A549 (cell line): Measurements from ENCODE around the gene HOXA10. TPM values are rescaled to one million over a fixed set of nuclear protein-coding genes. Genes with fewer than 3 reads are reported as not detected.

Source experiments
- ATAC-seq, 2 experiments: fragments of 200-7000 bp in 1 of 2; fragments of >200 bp in 1 of 2; cut with Nextera tagmentation in 1 of 2; cut with Tn5 transposase in 1 of 2; 3 replicates each; pipeline versions ENCODE4 v1.8.0 to v1.9.1; 2018 to 2020; ENCODE audit warnings: mild to moderate bottlenecking in 1 of 2, moderate library complexity in 1 of 2
- CTCF ChIA-PET: fragments of 300-600 bp; sonication (Branson Sonifier 250); formaldehyde crosslinking; extraction: SDS; loops from one replicate; lab custom pipeline; 2021; ENCODE audit warnings: antibody characterized with exemption, inconsistent platforms; lab: Yijun Ruan, JAX
- POLR2A ChIA-PET: fragments of 350-600 bp; formaldehyde crosslinking; extraction: SDS; loops from one replicate; lab custom pipeline; 2021; ENCODE audit warnings: antibody characterized with exemption, inconsistent platforms; lab: Yijun Ruan, JAX
- DNase-seq, 2 experiments: peaks; one replicate each; pipeline versions ENCODE4 v3.0.0 to v3.0.0-alpha.2; 2011 to 2016; ENCODE audit warnings: low read depth in 1 of 2, low spot score in 1 of 2
- FAIRE-seq: peaks from 2 replicates; lab custom pipeline; 2011; peaks lifted over from hg19 to GRCh38; lab: Jason Lieb, UNC
- H3K27ac ChIP-seq, 2 experiments: fragments of >200 bp; sonication (Bioruptor Twin); formaldehyde crosslinking; 3 replicates each; pipeline ENCODE4 v1.5.1; 2016 to 2017
- H3K4me1 ChIP-seq: fragments of >200 bp; sonication (Bioruptor Twin); formaldehyde crosslinking; 3 replicates; pipeline ENCODE4 v1.6.1; 2016
- H3K4me2 ChIP-seq: fragments of >200 bp; sonication (Bioruptor Twin); formaldehyde crosslinking; 3 replicates; pipeline ENCODE4 v1.6.1; 2016
- H3K4me3 ChIP-seq: fragments of >200 bp; sonication (Bioruptor Twin); formaldehyde crosslinking; 3 replicates; pipeline ENCODE4 v1.5.1; 2016
- H3K9me3 ChIP-seq: fragments of >200 bp; sonication (Bioruptor Twin); formaldehyde crosslinking; 3 replicates; pipeline ENCODE4 v1.6.1; 2016
- BCL3 ChIP-seq: fragments of >200 bp; sonication (Bioruptor Twin); formaldehyde crosslinking; IDR thresholded peaks from 3 replicates; pipeline ENCODE4 v1.6.1; 2016
- CBX2 ChIP-seq: fragments of 200-600 bp; sonication (generic); IDR thresholded peaks from 2 replicates; pipeline ENCODE4 v1.6.1; 2016; ENCODE audit warnings: low read depth, mild to moderate bottlenecking, borderline replicate concordance
- CHD4 ChIP-seq: fragments of 200-600 bp; sonication (generic); IDR thresholded peaks from 2 replicates; pipeline ENCODE4 v1.6.1; 2016; ENCODE audit warnings: antibody characterized with exemption, mild to moderate bottlenecking, borderline replicate concordance
- CTCF ChIP-seq: fragments of >200 bp; sonication (Bioruptor Twin); formaldehyde crosslinking; IDR thresholded peaks from 3 replicates; pipeline ENCODE4 v1.5.1; 2016
- EHF ChIP-seq: fragments of 250-450 bp; sonication (Bioruptor Pico); IDR thresholded peaks from 2 replicates; pipeline ENCODE4 v1.5.0; 2020; ENCODE audit warnings: mild to moderate bottlenecking
- EHMT2 ChIP-seq: fragments of 200-600 bp; sonication (generic); IDR thresholded peaks from 2 replicates; pipeline ENCODE4 v1.6.1; 2016; ENCODE audit warnings: antibody characterized with exemption, low read depth, mild to moderate bottlenecking, moderate library complexity
- EP300 ChIP-seq, 2 experiments: fragments of >200 bp; sonication (Bioruptor Twin); formaldehyde crosslinking; IDR thresholded peaks; 2 replicates in 1 of 2; 3 replicates in 1 of 2; pipeline ENCODE4 v1.6.1; 2016 to 2017
- ESRRA ChIP-seq: fragments of 150-350 bp; IDR thresholded peaks from 2 replicates; pipeline ENCODE4 v1.6.1; 2014; ENCODE audit warnings: mild to moderate bottlenecking, low read length, borderline replicate concordance
- GATA3 ChIP-seq: IDR thresholded peaks from 2 replicates; pipeline ENCODE4 v1.6.1; 2012; ENCODE audit warnings: borderline replicate concordance
- JUNB ChIP-seq: fragments of >200 bp; sonication (Bioruptor Twin); formaldehyde crosslinking; IDR thresholded peaks from 2 replicates; pipeline ENCODE4 v1.6.1; 2016
- KDM5A ChIP-seq: fragments of 200-600 bp; sonication (generic); IDR thresholded peaks from 2 replicates; pipeline ENCODE4 v1.6.1; 2016; ENCODE audit warnings: antibody characterized with exemption, mild to moderate bottlenecking
- MAZ ChIP-seq: fragments of 150-350 bp; IDR thresholded peaks from 2 replicates; pipeline ENCODE4 v1.6.1; 2014; ENCODE audit warnings: antibody characterized with exemption, low read depth, low read length, borderline replicate concordance
- NPAS2 ChIP-seq: fragments of 250-450 bp; sonication (Bioruptor Pico); IDR thresholded peaks from 2 replicates; pipeline ENCODE4 v1.8.0; 2022; ENCODE audit warnings: mild to moderate bottlenecking, moderate library complexity, borderline replicate concordance
- RFX5 ChIP-seq: fragments of 450-650 bp; IDR thresholded peaks from 2 replicates; pipeline ENCODE4 v1.7.1; 2014; ENCODE audit warnings: antibody characterized with exemption, mild to moderate bottlenecking, moderate library complexity
- SMC3 ChIP-seq: fragments of >200 bp; sonication (Bioruptor Twin); formaldehyde crosslinking; IDR thresholded peaks from 3 replicates; pipeline ENCODE4 v1.6.1; 2018; ENCODE audit warnings: inconsistent platforms
- TFCP2L1 ChIP-seq: fragments of 250-450 bp; sonication (Bioruptor Pico); IDR thresholded peaks from 2 replicates; pipeline ENCODE4 v1.5.0; 2021; ENCODE audit warnings: mild to moderate bottlenecking
- ZNF302 ChIP-seq: fragments of 250-450 bp; sonication (Bioruptor Pico); IDR thresholded peaks from 2 replicates; pipeline ENCODE4 v1.9.0; 2021; ENCODE audit warnings: inconsistent platforms, mild to moderate bottlenecking, moderate library complexity
- WGBS: methylation state at CpG from one replicate; pipeline ENCODE4 v1.1.6; 2017; ENCODE audit errors: missing lambda C conversion rate; 5-methylcytosine and 5-hydroxymethylcytosine counted together
- polyA plus RNA-seq, 4 experiments: library from polyadenylated mRNA; depleted of rRNA in 3 of 4; stranded (reverse); fragments of >200 nt; fragmentation: RNase III in 1 of 4; extraction: RNeasy Plus Mini Kit Qiagen cat#74134 plus additional on column Dnase treatment in 1 of 4; gene quantifications; 2 replicates in 3 of 4; 3 replicates in 1 of 4; pipeline ENCODE4 v1.2.3, GENCODE V29; 2011 to 2017

Gene HOXA10
- polyA plus RNA-seq, 2 of the 4 experiments (the other 2 are of a cell fraction), result 5.2 to 7.7 TPM

DNA sequence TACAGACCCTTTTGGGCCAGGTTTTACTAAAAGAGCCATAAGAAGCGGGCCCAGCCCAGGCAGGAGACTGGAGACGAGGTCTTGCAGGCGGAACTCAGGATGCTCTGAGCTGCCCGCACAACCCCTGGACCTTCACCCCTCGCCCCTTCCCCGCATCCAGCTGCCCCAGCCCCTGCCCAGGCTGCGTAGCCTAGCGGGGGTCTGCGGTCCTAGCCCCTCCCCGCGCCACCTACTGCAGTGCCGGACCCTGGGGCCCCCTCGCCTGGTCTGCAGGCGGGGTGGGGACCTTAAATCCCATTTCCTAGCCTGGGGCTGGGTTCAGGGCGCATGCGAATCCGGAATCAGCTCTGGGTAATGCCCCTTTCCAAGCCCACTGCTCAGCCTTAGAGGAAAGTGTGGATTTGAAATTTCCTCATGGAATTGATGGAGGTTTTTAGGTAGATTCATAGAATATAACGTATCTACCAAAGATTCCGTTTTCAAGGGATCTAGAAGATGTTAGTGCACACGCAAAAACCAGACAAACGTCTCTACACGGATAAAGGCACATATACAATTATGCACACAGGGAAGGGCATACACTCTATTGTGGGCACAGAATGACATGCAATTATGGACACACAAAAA lies 21.2 kb downstream of the HOXA10 start:
- ChIA-PET CTCF (interaction anchor here (0.7 to 4.2 kb wide), 7 partner anchors 8 to 1062 kb away, joined by 3 to 36 read pairs (median 5); partner anchors contain the start of gene HOXA5), POLR2A (no interaction called here)
- Histone ChIP-seq H3K4me1 (peaks cover 16% of the 10 kb centered on the region), H3K4me2 (no peak overlapping the region), H3K9me3 (no peaks in the 10 kb centered on the region), H3K4me3 (no peak overlapping the region), H3K27ac (no peak overlapping the region)
- FAIRE-seq (no peak), DNase-seq (no peak), ATAC-seq (no peak)
- 94% methylated on average over 20 of the region's 22 CpGs for WGBS
- TF ChIP-seq ESRRA (no peak), CBX2 (no peak), SMC3 (no peak), BCL3 (no peak), KDM5A (no peak)

- no peak for DNase-seq
- FAIRE-seq, result no peak
- ChIA-PET CTCF (interaction anchor here (0.7 to 4.2 kb wide), 9 partner anchors 9 to 1061 kb away, joined by 3 to 36 read pairs (median 6); partner anchors contain the start of gene HOXA5), POLR2A (interaction anchor here (2.1 kb wide), 1 partner anchor 9 kb away, joined by 14 read pairs; no protein-coding TSS in a partner anchor)
- WGBS, result 78% methylated on average over 41 of the region's 53 CpGs
- no peaks in the 10 kb centered on the region for H3K9me3 ChIP-seq
- peak within 1 kb of the TSS; percentile 88 to 90; a peak in 5 of 6 replicates for H3K27ac ChIP-seq
- peak within 1 kb of the TSS; percentile 90 for H3K4me2 ChIP-seq
- peak within 1 kb of the TSS; percentile 49; the same call in 1 of the 3 replicates for H3K4me3 ChIP-seq
- peaks cover 16% of the 10 kb centered on the region for H3K4me1 ChIP-seq
- no peak for ATAC-seq
- TF ChIP-seq ZNF302 (CRISPR knock-in tag) (no peak), CHD4 (no peak), EP300 (IDR thresholded peaks at IDR 0.05) (no peak), MAZ (no peak), EHMT2 (no peak), GATA3 (no peak)
- TF ChIP-seq, all 56 proteins: peak for 0
Observed at GRCh38 chr7:27151931-27152815, 21.9 kb downstream of the HOXA10 start, which contains the start of gene HOXA3. HOXA3 (minus strand) TSS chr7:27152583; CDS start chr7:27110640, 41,943 bp downstream.

GRCh38 chr7:27151341-27151930 lies 22.7 kb downstream of the HOXA10 start:
- Histone ChIP-seq H3K4me2 (peak overlapping the region; percentile 90), H3K4me3 (peak overlapping the region; percentile 49), H3K4me1 (peaks cover 16% of the 10 kb centered on the region)
- ATAC-seq, result no peak
- no peak for TF ChIP-seq JUNB
- TF ChIP-seq TFCP2L1 (CRISPR knock-in tag), result no peak
- no peak for TF ChIP-seq RFX5
- TF ChIP-seq EHMT2, result no peak
- TF ChIP-seq CTCF, result no peak
- no peak for TF ChIP-seq EHF (CRISPR knock-in tag)
- no peak for TF ChIP-seq NPAS2 (CRISPR knock-in tag)
- TF ChIP-seq, all 56 proteins: peak for 0
- DNase-seq (no peak), FAIRE-seq (no peak)
- peak overlapping the region; percentile 88 to 90 for H3K27ac ChIP-seq
- 75% methylated on average over 27 of the region's 27 CpGs for WGBS
- CTCF ChIA-PET, result interaction anchor here (0.6 to 11.1 kb wide), 24 partner anchors 7 to 1060 kb away, joined by 3 to 160 read pairs (median 6); partner anchors contain the start of genes HIBADH, HOXA5 and HOXA9
- POLR2A ChIA-PET, result interaction anchor here (0.9 to 2.1 kb wide), 5 partner anchors 9 to 951 kb away, joined by 3 to 14 read pairs (median 4); partner anchors contain the start of gene HNRNPA2B1
- H3K9me3 ChIP-seq, result no peaks in the 10 kb centered on the region
